MM.1S (cell line): ENCODE results near the gene DDX52.

Experiments
- DNase-seq: peaks from one replicate; pipeline ENCODE4 v3.0.0-alpha.2; 2015
- H2AFZ ChIP-seq: fragments of 300-600 bp; sonication (generic); 2 replicates; pipeline ENCODE4 v1.6.0; 2016; ENCODE audit warnings: antibody characterized with exemption, low read length
- H3F3A ChIP-seq: fragments of 300-600 bp; sonication (generic); 2 replicates; pipeline ENCODE4 v1.6.1; 2016; ENCODE audit warnings: mild to moderate bottlenecking, antibody characterized with exemption, low read length, moderate library complexity, mixed read lengths; ENCODE audit not compliant: insufficient read depth
- H3K27ac ChIP-seq: fragments of 300-600 bp; sonication (generic); 2 replicates; pipeline ENCODE4 v1.5.1; 2016; ENCODE audit warnings: mild to moderate bottlenecking, low read length
- H3K27me3 ChIP-seq: fragments of 300-600 bp; sonication (generic); replicated peaks from 2 replicates; pipeline ENCODE4 v1.6.0; 2016; ENCODE audit warnings: low read length; ENCODE audit not compliant: insufficient read depth
- H3K36me3 ChIP-seq: fragments of 300-600 bp; sonication (generic); replicated peaks from 2 replicates; pipeline ENCODE4 v1.6.1; 2016; ENCODE audit warnings: mild to moderate bottlenecking, low read length, mixed read lengths; ENCODE audit not compliant: insufficient read depth
- H3K4me1 ChIP-seq: fragments of 300-600 bp; sonication (generic); 2 replicates; pipeline ENCODE4 v1.6.1; 2016; ENCODE audit warnings: low read length, mixed read lengths
- H3K4me2 ChIP-seq: fragments of 300-600 bp; sonication (generic); 2 replicates; pipeline ENCODE4 v1.6.0; 2016; ENCODE audit warnings: low read depth, low read length
- H3K4me3 ChIP-seq: fragments of 300-600 bp; sonication (generic); 2 replicates; pipeline ENCODE4 v1.5.1; 2016; ENCODE audit warnings: low read length, mixed read lengths
- H3K79me2 ChIP-seq: fragments of 300-600 bp; sonication (generic); 2 replicates; pipeline ENCODE4 v1.6.1; 2016; ENCODE audit warnings: mixed run types, low read length, mixed read lengths
- H3K9ac ChIP-seq: fragments of 300-600 bp; sonication (generic); 2 replicates; pipeline ENCODE4 v1.6.1; 2016; ENCODE audit warnings: low read length, mixed read lengths
- H3K9me2 ChIP-seq: fragments of 300-600 bp; sonication (generic); replicated peaks from 2 replicates; pipeline ENCODE4 v1.6.1; 2016; ENCODE audit warnings: mild to moderate bottlenecking, low read length, mixed read lengths; ENCODE audit not compliant: insufficient read depth
- H3K9me3 ChIP-seq: fragments of 300-600 bp; sonication (generic); replicated peaks from 2 replicates; pipeline ENCODE4 v1.6.1; 2016; ENCODE audit warnings: mild to moderate bottlenecking, low read length, mixed read lengths; ENCODE audit not compliant: insufficient read depth
- H4K20me1 ChIP-seq: fragments of 300-600 bp; sonication (generic); 2 replicates; pipeline ENCODE4 v1.6.1; 2016; ENCODE audit warnings: mild to moderate bottlenecking, low read length, moderate library complexity, mixed read lengths; ENCODE audit not compliant: insufficient read depth
- EZH2 ChIP-seq: fragments of 300-600 bp; sonication (generic); optimal IDR thresholded peaks from 2 replicates; pipeline ENCODE3; 2017; ENCODE audit warnings: low read depth, mild to moderate bottlenecking, antibody characterized with exemption, low read length, mixed read lengths
- EZH2phosphoT487 ChIP-seq: fragments of 300-600 bp; sonication (generic); IDR thresholded peaks from 2 replicates; pipeline ENCODE4 v1.6.1; 2018; ENCODE audit warnings: antibody characterized with exemption, low read length
- TF ChIP-seq, protein P1 (sequence below): fragments of 300-600 bp; sonication (generic); IDR thresholded peaks from 2 replicates; pipeline ENCODE4 v1.5.1; 2016; ENCODE audit warnings: antibody characterized with exemption, low read length, mixed read lengths

DDX52 gene

DNA sequence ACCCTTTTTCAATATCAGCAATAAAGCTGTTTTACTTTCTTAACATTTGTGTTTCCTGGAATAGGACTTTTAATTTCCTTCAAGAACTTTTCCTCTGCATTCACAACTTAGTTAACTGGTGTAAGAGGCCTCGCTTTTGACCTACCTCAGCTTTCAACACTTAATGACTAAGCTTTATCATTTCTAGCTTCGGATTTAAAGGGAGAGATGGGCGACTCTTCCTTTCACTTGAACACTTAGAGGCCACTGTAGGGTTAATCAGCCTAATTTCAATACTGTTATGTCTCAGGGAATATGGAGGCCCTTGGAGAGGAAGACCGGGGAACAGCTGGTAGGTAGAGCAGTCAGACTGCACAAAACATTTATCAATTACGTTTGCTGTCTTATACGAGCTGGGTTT is 38.7 kb downstream of the DDX52 start:
- Histone ChIP-seq H3K9ac (no peak overlapping the region), H3K4me3 (no peak overlapping the region), H3K27ac (no peak overlapping the region), H3K27me3 (no peaks in the 10 kb centered on the region), H3K9me2 (no peaks in the 10 kb centered on the region), H3K36me3 (no peaks in the 10 kb centered on the region; the same call in 1 of the 2 replicates), H3K79me2 (peaks cover 83% of the 10 kb centered on the region), H2AFZ (no peak overlapping the region), H3K9me3 (no peaks in the 10 kb centered on the region), H3K4me1 (peaks cover 16% of the 10 kb centered on the region; the same call in 1 of the 2 replicates), H3F3A (peaks cover 21% of the 10 kb centered on the region), H4K20me1 (0 out of 2 replicates have a peak, but pooled peaks cover 6% of the 10 kb centered on the region), H3K4me2 (no peak overlapping the region)
- no peak for DNase-seq
- TF ChIP-seq EZH2phosphoT487 = no peak
- no peak for TF ChIP-seq EZH2
- TF ChIP-seq, protein P1, sequence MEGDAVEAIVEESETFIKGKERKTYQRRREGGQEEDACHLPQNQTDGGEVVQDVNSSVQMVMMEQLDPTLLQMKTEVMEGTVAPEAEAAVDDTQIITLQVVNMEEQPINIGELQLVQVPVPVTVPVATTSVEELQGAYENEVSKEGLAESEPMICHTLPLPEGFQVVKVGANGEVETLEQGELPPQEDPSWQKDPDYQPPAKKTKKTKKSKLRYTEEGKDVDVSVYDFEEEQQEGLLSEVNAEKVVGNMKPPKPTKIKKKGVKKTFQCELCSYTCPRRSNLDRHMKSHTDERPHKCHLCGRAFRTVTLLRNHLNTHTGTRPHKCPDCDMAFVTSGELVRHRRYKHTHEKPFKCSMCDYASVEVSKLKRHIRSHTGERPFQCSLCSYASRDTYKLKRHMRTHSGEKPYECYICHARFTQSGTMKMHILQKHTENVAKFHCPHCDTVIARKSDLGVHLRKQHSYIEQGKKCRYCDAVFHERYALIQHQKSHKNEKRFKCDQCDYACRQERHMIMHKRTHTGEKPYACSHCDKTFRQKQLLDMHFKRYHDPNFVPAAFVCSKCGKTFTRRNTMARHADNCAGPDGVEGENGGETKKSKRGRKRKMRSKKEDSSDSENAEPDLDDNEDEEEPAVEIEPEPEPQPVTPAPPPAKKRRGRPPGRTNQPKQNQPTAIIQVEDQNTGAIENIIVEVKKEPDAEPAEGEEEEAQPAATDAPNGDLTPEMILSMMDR = no peak

DNA sequence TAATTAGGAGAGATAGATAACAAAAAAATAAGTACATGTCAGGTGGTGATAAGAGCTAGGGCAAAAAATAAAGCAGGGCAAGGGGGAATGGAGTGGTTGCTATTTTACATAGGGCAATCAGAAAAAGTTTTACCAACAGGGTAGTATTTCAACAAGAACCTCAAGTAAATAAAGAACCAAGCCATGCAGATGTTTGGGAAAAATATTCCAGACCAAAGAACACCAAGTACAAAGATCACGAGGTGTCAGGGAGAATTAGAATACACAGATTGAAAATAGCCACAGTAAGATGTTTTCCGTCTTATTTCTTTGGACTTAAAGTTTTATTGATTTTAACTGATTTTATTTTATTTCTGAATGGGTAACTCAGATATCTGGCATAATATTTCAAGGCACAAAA is 45.1 kb downstream of the DDX52 start:
- Histone ChIP-seq H3K4me1 (no peaks in the 10 kb centered on the region), H3K4me2 (no peak overlapping the region), H3K36me3 (no peaks in the 10 kb centered on the region; the same call in 1 of the 2 replicates), H3K27me3 (no peaks in the 10 kb centered on the region), H3F3A (no peaks in the 10 kb centered on the region), H3K27ac (no peak overlapping the region), H3K4me3 (no peak overlapping the region), H2AFZ (no peak overlapping the region), H4K20me1 (no peaks in the 10 kb centered on the region), H3K9me3 (no peaks in the 10 kb centered on the region), H3K9ac (no peak overlapping the region), H3K79me2 (peaks cover 62% of the 10 kb centered on the region), H3K9me2 (no peaks in the 10 kb centered on the region)
- TF ChIP-seq EZH2 = no peak
- TF ChIP-seq, protein P1 = no peak
- TF ChIP-seq EZH2phosphoT487 = no peak
- no peak for DNase-seq

DNA sequence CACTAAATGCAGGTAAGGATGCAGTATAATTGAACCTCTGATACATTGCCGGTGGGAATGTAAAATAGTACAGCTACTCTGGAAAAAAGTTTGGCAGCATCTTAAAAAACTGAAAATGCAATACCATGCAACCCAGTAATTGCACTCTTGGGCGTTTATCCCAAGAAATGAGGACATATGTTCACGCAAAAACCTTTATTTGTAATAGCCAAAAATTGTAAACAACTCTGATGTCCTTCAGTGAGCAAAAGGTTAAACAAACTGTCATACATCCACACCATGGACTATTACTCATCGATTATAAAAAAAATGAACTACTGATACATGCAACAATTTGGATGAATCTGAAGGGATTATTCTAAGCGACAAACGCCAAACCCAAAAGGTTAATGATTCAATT is 51.0 kb downstream of the DDX52 start:
- H3K4me2 ChIP-seq = no peak overlapping the region
- no peaks in the 10 kb centered on the region for H3K9me3 ChIP-seq
- H3K4me3 ChIP-seq = no peak overlapping the region
- no peak overlapping the region for H2AFZ ChIP-seq
- TF ChIP-seq, protein P1 = no peak
- H3F3A ChIP-seq = no peaks in the 10 kb centered on the region
- H3K27ac ChIP-seq = no peak overlapping the region
- H3K4me1 ChIP-seq = no peaks in the 10 kb centered on the region
- no peaks in the 10 kb centered on the region for H3K9me2 ChIP-seq
- H3K36me3 ChIP-seq = peaks cover 2% of the 10 kb centered on the region; the same call in 1 of the 2 replicates
- peaks cover 81% of the 10 kb centered on the region for H3K79me2 ChIP-seq
- no peak overlapping the region for H3K9ac ChIP-seq
- no peaks in the 10 kb centered on the region for H3K27me3 ChIP-seq
- no peaks in the 10 kb centered on the region; the same call in 1 of the 2 replicates for H4K20me1 ChIP-seq
- DNase-seq = no peak
